ENCODE measurements around the gene ESR2. TPM values are rescaled to one million over a fixed set of nuclear protein-coding genes. Genes with fewer than 3 reads are reported as not detected.

The ESR2 gene
- total RNA-seq, 1 donor from 2014 or later = not detected

- no peaks in the 10 kb centered on the region for H3K27me3 Mint-ChIP-seq (ENCODE audit: unreplicated experiment)
- no peak for DNase-seq (ENCODE audit: low spot score)
- H3K27ac Mint-ChIP-seq (ENCODE audit: unreplicated experiment) = no peak overlapping the region
- H3K9me3 Mint-ChIP-seq (ENCODE audit: unreplicated experiment) = no peaks in the 10 kb centered on the region
- no peak for TF ChIP-seq CTCF (IDR thresholded peaks at IDR 0.05; ENCODE audit: unreplicated experiment)
- H3K36me3 Mint-ChIP-seq (ENCODE audit: low read depth, unreplicated experiment) = peaks cover 9% of the 10 kb centered on the region
- no peak overlapping the region for H3K4me3 Mint-ChIP-seq (ENCODE audit: unreplicated experiment)
- H3K4me1 Mint-ChIP-seq (ENCODE audit: unreplicated experiment) = no peaks in the 10 kb centered on the region
Observed at GRCh38 chr14:64081174-64081746, 212.9 kb downstream of the ESR2 start.

DNA sequence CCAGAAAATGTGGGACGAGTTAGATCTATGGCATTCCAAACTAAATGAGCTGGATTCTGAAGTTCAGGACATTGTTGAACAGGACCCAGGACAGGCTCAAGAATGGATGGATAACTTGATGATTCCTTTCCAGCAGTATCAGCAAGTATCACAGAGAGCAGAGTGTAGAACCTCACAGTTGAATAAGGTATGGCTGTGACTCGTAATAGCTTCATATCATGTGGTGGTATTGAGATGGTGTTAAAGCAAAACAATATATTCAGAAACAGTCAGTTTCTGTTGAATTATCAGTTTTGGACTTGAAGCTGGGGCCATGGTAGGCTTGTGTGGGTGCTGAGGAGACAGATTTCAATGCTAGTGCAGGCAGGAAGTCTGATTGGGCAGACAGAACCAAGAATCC, 213.7 kb downstream of the ESR2 start:
- Mint-ChIP-seq H3K27me3 (ENCODE audit: unreplicated experiment) (no peaks in the 10 kb centered on the region), H3K27ac (ENCODE audit: unreplicated experiment) (no peak overlapping the region), H3K4me3 (ENCODE audit: unreplicated experiment) (no peak overlapping the region), H3K4me1 (ENCODE audit: unreplicated experiment) (no peaks in the 10 kb centered on the region), H3K36me3 (ENCODE audit: low read depth, unreplicated experiment) (peaks cover 9% of the 10 kb centered on the region), H3K9me3 (ENCODE audit: unreplicated experiment) (no peaks in the 10 kb centered on the region)
- TF ChIP-seq CTCF (IDR thresholded peaks at IDR 0.05; ENCODE audit: unreplicated experiment) = no peak
- DNase-seq (ENCODE audit: low spot score) = no peak

DNA sequence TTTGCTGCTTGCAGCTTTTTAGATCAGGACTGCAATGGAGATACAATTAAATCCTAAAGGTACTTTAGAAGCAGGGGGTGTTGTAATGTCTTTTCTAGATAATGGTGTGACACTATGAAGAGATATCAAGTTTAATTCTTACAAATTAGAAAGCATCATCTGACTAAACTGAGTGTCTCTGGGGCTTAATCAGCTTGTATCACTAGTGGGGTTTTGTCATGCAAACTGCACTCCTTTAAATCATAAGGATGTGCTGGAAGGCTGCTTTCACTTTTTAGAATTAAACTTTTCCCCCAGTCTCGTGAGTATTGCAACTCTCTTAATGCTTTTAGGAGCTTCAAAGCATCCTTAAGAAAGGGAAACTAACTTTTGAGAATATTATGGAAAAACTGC, 218.6 kb downstream of the ESR2 start:
- Mint-ChIP-seq H3K4me3 (ENCODE audit: unreplicated experiment) (no peak overlapping the region), H3K36me3 (ENCODE audit: low read depth, unreplicated experiment) (peaks cover 17% of the 10 kb centered on the region), H3K9me3 (ENCODE audit: unreplicated experiment) (no peaks in the 10 kb centered on the region), H3K27me3 (ENCODE audit: unreplicated experiment) (peaks cover 2% of the 10 kb centered on the region), H3K4me1 (ENCODE audit: unreplicated experiment) (no peaks in the 10 kb centered on the region), H3K27ac (ENCODE audit: unreplicated experiment) (no peak overlapping the region)
- no peak for TF ChIP-seq CTCF (IDR thresholded peaks at IDR 0.05; ENCODE audit: unreplicated experiment)
- DNase-seq (ENCODE audit: low spot score) = no peak

GRCh38 chr14:64074961-64075612, 219.1 kb downstream of the ESR2 start:
- Mint-ChIP-seq H3K27ac (ENCODE audit: unreplicated experiment) (no peak overlapping the region), H3K27me3 (ENCODE audit: unreplicated experiment) (peaks cover 2% of the 10 kb centered on the region), H3K4me1 (ENCODE audit: unreplicated experiment) (no peaks in the 10 kb centered on the region), H3K36me3 (ENCODE audit: low read depth, unreplicated experiment) (peaks cover 12% of the 10 kb centered on the region), H3K4me3 (ENCODE audit: unreplicated experiment) (no peak overlapping the region), H3K9me3 (ENCODE audit: unreplicated experiment) (no peaks in the 10 kb centered on the region)
- no peak for TF ChIP-seq CTCF (IDR thresholded peaks at IDR 0.05; ENCODE audit: unreplicated experiment)
- DNase-seq (ENCODE audit: low spot score) = no peak

GRCh38 chr14:64069634-64070359, 224.4 kb downstream of the ESR2 start:
- Mint-ChIP-seq H3K27me3 (ENCODE audit: unreplicated experiment) (peaks cover 2% of the 10 kb centered on the region), H3K9me3 (ENCODE audit: unreplicated experiment) (no peaks in the 10 kb centered on the region), H3K36me3 (ENCODE audit: low read depth, unreplicated experiment) (peaks cover 8% of the 10 kb centered on the region), H3K27ac (ENCODE audit: unreplicated experiment) (no peak overlapping the region), H3K4me1 (ENCODE audit: unreplicated experiment) (peaks cover 2% of the 10 kb centered on the region), H3K4me3 (ENCODE audit: unreplicated experiment) (no peak overlapping the region)
- DNase-seq (ENCODE audit: low spot score) = no peak
- TF ChIP-seq CTCF (IDR thresholded peaks at IDR 0.05; ENCODE audit: unreplicated experiment) = no peak
